Stomach (tissue), 9 donors: ENCODE measurements around the gene IFITM10. TPM values are rescaled to one million over a fixed set of nuclear protein-coding genes. Genes with fewer than 3 reads are reported as not detected.
A peak's percentile ranks its signal among the peaks of the same experiment; 100 is the strongest.

Experiments used
- DNase-seq, 2 donors: peaks; one replicate each; pipeline versions ENCODE4 v3.0.0 to v3.0.0-alpha.2; 2013 to 2019
- H3K27ac ChIP-seq, 5 donors: fragments of 200-600 bp in 4 of 5; sonication (generic) in 4 of 5; one replicate each; pipeline ENCODE4 v1.5.1; 2013 to 2019; ENCODE audit warnings: mild to moderate bottlenecking in 1 of 5, moderate library complexity in 1 of 5
- H3K27me3 ChIP-seq, 3 donors: fragments of 200-600 bp; sonication (generic); one replicate each; pipeline ENCODE4 v1.5.1; 2017 to 2019; ENCODE audit warnings: mixed run types in 1 of 3
- H3K36me3 ChIP-seq, 4 donors: fragments of 200-600 bp; sonication (generic); 1 replicate in 3 of 4; 2 replicates in 1 of 4; pipeline ENCODE4 v1.5.1; 2016 to 2019
- H3K4me1 ChIP-seq, 4 donors: fragments of 200-600 bp; sonication (generic); one replicate each; pipeline ENCODE4 v1.5.1; 2016 to 2019
- H3K4me3 ChIP-seq, 4 donors: fragments of 200-600 bp; sonication (generic) in 3 of 4; one replicate each; pipeline ENCODE4 v1.5.1; 2016 to 2019; ENCODE audit warnings: mild to moderate bottlenecking in 1 of 4
- H3K9me3 ChIP-seq, 4 donors: fragments of 200-600 bp; sonication (generic); one replicate each; pipeline ENCODE4 v1.5.1; 2016 to 2019
- CTCF ChIP-seq, 7 experiments: fragments of 450-650 bp in 4 of 7; fragments of 200-600 bp in 3 of 7; sonication (generic) in 3 of 7; IDR thresholded peaks; one replicate each; pipeline ENCODE4 v1.5.1; 2016 to 2019; ENCODE audit warnings: antibody characterized with exemption in 7 of 7, control low read depth in 2 of 7, mild to moderate bottlenecking in 1 of 7
- EP300 ChIP-seq: sonication (generic); formaldehyde crosslinking; IDR thresholded peaks from one replicate; pipeline ENCODE4 v1.6.1; 2017; ENCODE audit warnings: antibody characterized with exemption
- POLR2A ChIP-seq, 4 donors: fragments of 450-650 bp; IDR thresholded peaks; one replicate each; pipeline ENCODE4 v1.6.1; 2016; ENCODE audit warnings: antibody characterized with exemption in 4 of 4, control low read depth in 2 of 4, mild to moderate bottlenecking in 1 of 4, moderate library complexity in 1 of 4
- POLR2AphosphoS5 ChIP-seq, 3 donors: sonication (generic); formaldehyde crosslinking; IDR thresholded peaks; one replicate each; pipeline ENCODE4 v1.6.1; 2016; ENCODE audit warnings: antibody characterized with exemption in 3 of 3
- WGBS, 5 donors: extraction: QIAGEN DNeasy Blood & Tissue Kit in 3 of 5; methylation state at CpG; one replicate each; pipeline versions ENCODE4 v1.1.5 to v1.1.7; 2013 to 2018; 5-methylcytosine and 5-hydroxymethylcytosine counted together
- intact Hi-C: fragments of 100-400 bp; cut with DNase I; formaldehyde crosslinking; loops from one replicate; pipeline ENCODE4 v1.15.1; 2023; ENCODE audit warnings: low total_unique reads
- polyA plus RNA-seq, 3 donors: library from polyadenylated mRNA; stranded (reverse); fragments of 200-250 nt; gene quantifications; one replicate each; pipeline ENCODE4 v1.2.3, GENCODE V29; 2013
- total RNA-seq, 5 donors: library from RNA; depleted of rRNA; stranded (reverse); fragments of >200 nt; gene quantifications; one replicate each; pipeline versions ENCODE4 v1.1.0 to v1.2.3, GENCODE V29; 2014 to 2016
- donor health status: healthy with polysubstance abuse.
- donor health status: Bipolar disorder and iron deficiency.
- donor health status: healthy.

The IFITM10 gene
- total and polyA plus RNA-seq, 8 donors: 0.19 to 1.1 (median 0.84) TPM; not detected in 4

DNA sequence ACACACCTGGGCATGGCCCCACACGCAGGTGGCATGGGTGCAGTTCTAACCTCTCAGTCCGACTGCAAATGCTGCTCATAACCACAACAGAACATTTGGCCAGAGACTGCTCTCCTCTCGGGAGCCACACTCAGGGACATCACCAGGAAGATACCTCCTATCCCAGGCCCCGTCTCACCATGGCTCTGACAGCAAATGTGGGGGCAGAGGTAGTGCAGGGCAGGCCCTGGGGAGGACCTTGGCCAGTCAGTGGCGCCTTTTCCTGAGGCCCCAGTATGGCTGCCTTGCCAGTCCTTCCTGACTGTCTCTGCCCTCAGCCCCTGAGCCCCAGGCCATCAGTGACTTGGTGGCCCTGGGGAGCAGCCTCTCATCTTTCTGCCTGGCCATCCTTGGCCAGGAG is 50.6 kb downstream of the IFITM10 start:
- Histone ChIP-seq H3K4me3 (no peak overlapping the region), H3K9me3 (no peaks in the 10 kb centered on the region), H3K4me1 (no peaks in the 10 kb centered on the region), H3K27me3 (peaks cover 0 to 20% (median 0%) of the 10 kb centered on the region in 3 donors), H3K36me3 (no peaks in the 10 kb centered on the region), H3K27ac (no peak overlapping the region)
- DNase-seq: no peak
- 78 to 100% (median 84%) methylated on average over 1 to 5 of the region's 5 CpGs for WGBS, 5 donors
- intact Hi-C loops: no loop called here
- no peak for TF ChIP-seq CTCF (IDR thresholded peaks at IDR 0.05)
- no peak for TF ChIP-seq POLR2A (IDR thresholded peaks at IDR 0.05)
- TF ChIP-seq EP300: no peak
- TF ChIP-seq POLR2AphosphoS5 (IDR thresholded peaks at IDR 0.05): no peak

GRCh38 chr11:1696608-1697570 is 53.5 kb downstream of the IFITM10 start, which contains the start of gene KRTAP5-6:
Gene KRTAP5-6, plus strand, starts transcription at chr11:1697195. Its CDS starts 51 bp downstream, at chr11:1697246.
- DNase-seq: peak in 1 of 2 donors; percentile 15
- 82 to 89% (median 85%) methylated on average over 9 to 11 of the region's 11 CpGs for WGBS, 5 donors

DNA sequence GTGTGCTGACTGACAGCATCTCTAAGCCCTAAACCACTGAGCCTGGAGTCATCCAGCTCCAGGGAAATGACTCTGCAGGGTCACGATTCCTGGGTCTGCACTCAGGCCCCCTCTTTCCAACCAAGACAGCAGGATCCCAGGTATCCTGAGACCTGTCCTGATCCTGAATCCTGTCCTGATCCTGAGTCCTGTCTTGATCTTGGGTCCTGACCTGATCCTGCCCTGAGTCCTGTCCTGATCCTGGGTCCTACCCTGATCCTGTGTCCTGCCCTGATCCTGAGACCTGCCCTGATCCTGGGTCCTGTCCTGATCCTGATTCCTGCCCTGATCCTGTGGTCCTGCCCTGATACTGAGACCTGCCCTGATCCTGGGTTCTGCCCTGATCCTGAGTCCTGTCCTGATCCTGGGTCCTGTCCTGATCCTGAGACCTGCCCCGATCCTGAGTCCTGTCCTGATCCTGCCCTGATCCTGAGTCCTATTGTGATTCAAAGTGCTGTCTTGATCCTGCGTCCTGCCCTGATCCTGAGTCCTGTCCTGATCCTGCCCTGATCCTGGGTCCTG is 54.8 kb downstream of the IFITM10 start:
- Histone ChIP-seq H3K4me1 (peaks cover 13 to 18% (median 15%) of the 10 kb centered on the region in 4 donors), H3K27ac (no peak overlapping the region), H3K36me3 (no peaks in the 10 kb centered on the region), H3K9me3 (no peaks in the 10 kb centered on the region), H3K4me3 (no peak overlapping the region), H3K27me3 (peaks cover 0 to 42% (median 5%) of the 10 kb centered on the region in 3 donors)
- DNase-seq: no peak
- intact Hi-C loops: no loop called here
- WGBS, 5 donors: 76 to 98% (median 95%) methylated on average over 3 of the region's 3 CpGs
- TF ChIP-seq CTCF (IDR thresholded peaks at IDR 0.05) (no peak), POLR2A (IDR thresholded peaks at IDR 0.05) (no peak), POLR2AphosphoS5 (IDR thresholded peaks at IDR 0.05) (no peak), EP300 (no peak)

More at GRCh38 chr11:1696608-1697570, 53.5 kb downstream of the IFITM10 start, which contains the start of gene KRTAP5-6:
- TF ChIP-seq EP300 (no peak), CTCF (IDR thresholded peaks at IDR 0.05) (no peak), POLR2AphosphoS5 (IDR thresholded peaks at IDR 0.05) (no peak), POLR2A (IDR thresholded peaks at IDR 0.05) (no peak)
- intact Hi-C loops: no loop called here
- no peak within 1 kb of the TSS for H3K4me3 ChIP-seq
- H3K27me3 ChIP-seq: peaks cover 0 to 34% (median 0%) of the 10 kb centered on the region in 3 donors
- peaks cover 12 to 16% (median 14%) of the 10 kb centered on the region in 4 donors for H3K4me1 ChIP-seq
- no peak within 1 kb of the TSS for H3K27ac ChIP-seq
- no peaks in the 10 kb centered on the region for H3K9me3 ChIP-seq
- H3K36me3 ChIP-seq: no peaks in the 10 kb centered on the region

GRCh38 chr11:1694846-1695547 is 55.4 kb downstream of the IFITM10 start:
- WGBS, 5 donors: 83 to 94% (median 88%) methylated on average over 12 to 15 of the region's 15 CpGs
- intact Hi-C loops: no loop called here
- H3K36me3 ChIP-seq: no peaks in the 10 kb centered on the region
- no peaks in the 10 kb centered on the region for H3K9me3 ChIP-seq
- H3K27me3 ChIP-seq: peaks cover 0 to 38% (median 5%) of the 10 kb centered on the region in 3 donors
- no peak overlapping the region for H3K4me3 ChIP-seq
- no peak for TF ChIP-seq CTCF (IDR thresholded peaks at IDR 0.05)
- TF ChIP-seq POLR2A (IDR thresholded peaks at IDR 0.05): no peak
- TF ChIP-seq EP300: no peak
- TF ChIP-seq POLR2AphosphoS5 (IDR thresholded peaks at IDR 0.05): no peak
- H3K27ac ChIP-seq: no peak overlapping the region
- peaks cover 13 to 18% (median 15%) of the 10 kb centered on the region in 4 donors for H3K4me1 ChIP-seq
- DNase-seq: peak in 1 of 2 donors; percentile 5
